PFSK-1 (cell line): ENCODE results near the gene NME3.

Experiments used
- FOXP2 ChIP-seq: optimal IDR thresholded peaks from 2 replicates; pipeline ENCODE3; 2011; ENCODE audit warnings: borderline replicate concordance, control low read depth, inconsistent platforms; ENCODE audit not compliant: insufficient read depth; ENCODE audit errors: extremely low read length, extremely low read depth
- POLR2AphosphoS5 ChIP-seq: IDR thresholded peaks from 2 replicates; pipeline ENCODE4 v1.6.1; 2012; ENCODE audit warnings: low read depth, mild to moderate bottlenecking, control low read depth, low read length, moderate library complexity
- SIN3A ChIP-seq: IDR thresholded peaks from 2 replicates; pipeline ENCODE4 v1.6.1; 2012; ENCODE audit warnings: mild to moderate bottlenecking, low read length, moderate library complexity, borderline replicate concordance; ENCODE audit not compliant: insufficient read depth
- TAF1 ChIP-seq: IDR thresholded peaks from 2 replicates; pipeline ENCODE4 v1.6.1; 2012; ENCODE audit warnings: low read length, control low read depth, borderline replicate concordance; ENCODE audit not compliant: insufficient read depth
- TF ChIP-seq, protein P1 (sequence below), 2 experiments: IDR thresholded peaks; 2 replicates each; pipeline versions ENCODE4 v1.6.1 to v1.8.0; 2011 to 2012; ENCODE audit warnings: low read depth in 2 of 2, low read length in 2 of 2, control low read depth in 1 of 2, inconsistent platforms in 1 of 2, mild to moderate bottlenecking in 1 of 2, moderate library complexity in 1 of 2; ENCODE audit not compliant: insufficient read depth in 1 of 2

The NME3 gene

GRCh38 chr16:1787322-1788094 lies 16.2 kb upstream of the NME3 start:
- TF ChIP-seq, protein P1, sequence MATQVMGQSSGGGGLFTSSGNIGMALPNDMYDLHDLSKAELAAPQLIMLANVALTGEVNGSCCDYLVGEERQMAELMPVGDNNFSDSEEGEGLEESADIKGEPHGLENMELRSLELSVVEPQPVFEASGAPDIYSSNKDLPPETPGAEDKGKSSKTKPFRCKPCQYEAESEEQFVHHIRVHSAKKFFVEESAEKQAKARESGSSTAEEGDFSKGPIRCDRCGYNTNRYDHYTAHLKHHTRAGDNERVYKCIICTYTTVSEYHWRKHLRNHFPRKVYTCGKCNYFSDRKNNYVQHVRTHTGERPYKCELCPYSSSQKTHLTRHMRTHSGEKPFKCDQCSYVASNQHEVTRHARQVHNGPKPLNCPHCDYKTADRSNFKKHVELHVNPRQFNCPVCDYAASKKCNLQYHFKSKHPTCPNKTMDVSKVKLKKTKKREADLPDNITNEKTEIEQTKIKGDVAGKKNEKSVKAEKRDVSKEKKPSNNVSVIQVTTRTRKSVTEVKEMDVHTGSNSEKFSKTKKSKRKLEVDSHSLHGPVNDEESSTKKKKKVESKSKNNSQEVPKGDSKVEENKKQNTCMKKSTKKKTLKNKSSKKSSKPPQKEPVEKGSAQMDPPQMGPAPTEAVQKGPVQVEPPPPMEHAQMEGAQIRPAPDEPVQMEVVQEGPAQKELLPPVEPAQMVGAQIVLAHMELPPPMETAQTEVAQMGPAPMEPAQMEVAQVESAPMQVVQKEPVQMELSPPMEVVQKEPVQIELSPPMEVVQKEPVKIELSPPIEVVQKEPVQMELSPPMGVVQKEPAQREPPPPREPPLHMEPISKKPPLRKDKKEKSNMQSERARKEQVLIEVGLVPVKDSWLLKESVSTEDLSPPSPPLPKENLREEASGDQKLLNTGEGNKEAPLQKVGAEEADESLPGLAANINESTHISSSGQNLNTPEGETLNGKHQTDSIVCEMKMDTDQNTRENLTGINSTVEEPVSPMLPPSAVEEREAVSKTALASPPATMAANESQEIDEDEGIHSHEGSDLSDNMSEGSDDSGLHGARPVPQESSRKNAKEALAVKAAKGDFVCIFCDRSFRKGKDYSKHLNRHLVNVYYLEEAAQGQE (IDR thresholded peaks at IDR 0.05; ENCODE audit: insufficient read depth in 1 of 2, low read depth in 2 of 2, low read length in 2 of 2), result no peak
- TF ChIP-seq FOXP2 (no peak), TAF1 (no peak), SIN3A (no peak), POLR2AphosphoS5 (no peak)

DNA sequence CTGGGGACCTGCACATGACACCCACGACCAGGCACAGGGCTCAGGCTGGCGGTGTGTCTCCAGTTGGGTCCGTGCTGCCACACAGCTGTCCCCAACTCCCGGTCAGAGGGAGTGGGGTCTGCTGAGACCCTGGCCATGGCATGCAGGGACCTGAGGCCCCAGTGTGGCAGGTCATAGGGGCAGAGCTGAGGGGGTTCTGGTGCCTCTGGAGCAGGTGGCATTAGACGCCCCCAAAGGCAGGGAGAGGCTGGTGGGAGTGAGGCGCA lies 15.6 kb upstream of the NME3 start:
- TF ChIP-seq FOXP2 (no peak), POLR2AphosphoS5 (no peak), SIN3A (no peak), TAF1 (no peak)
- TF ChIP-seq, protein P1 (IDR thresholded peaks at IDR 0.05; ENCODE audit: insufficient read depth in 1 of 2, low read depth in 2 of 2, low read length in 2 of 2), result no peak

GRCh38 chr16:1786242-1787055 lies 15.1 kb upstream of the NME3 start:
- no peak for TF ChIP-seq POLR2AphosphoS5
- no peak for TF ChIP-seq SIN3A
- no peak for TF ChIP-seq TAF1
- TF ChIP-seq, protein P1 (IDR thresholded peaks at IDR 0.05; ENCODE audit: insufficient read depth in 1 of 2, low read depth in 2 of 2, low read length in 2 of 2), result no peak
- TF ChIP-seq FOXP2, result no peak

DNA sequence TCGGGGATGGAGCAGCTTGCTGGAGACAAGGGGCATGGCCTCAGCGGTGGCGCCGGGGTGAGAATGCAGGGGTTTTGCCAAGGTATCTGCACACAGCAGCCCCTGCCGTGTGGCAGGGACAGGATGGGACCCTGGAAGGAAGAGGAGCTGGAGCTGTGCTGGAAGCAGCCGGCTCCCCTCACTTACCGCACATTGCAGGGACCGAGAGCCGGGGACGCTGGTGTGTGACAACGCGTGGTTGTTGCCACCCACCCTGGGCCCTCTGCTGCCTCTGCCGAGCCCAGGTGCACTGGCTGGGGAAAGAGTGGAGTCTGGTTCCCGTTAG lies 14.5 kb upstream of the NME3 start:
- TF ChIP-seq, protein P1 (IDR thresholded peaks at IDR 0.05; ENCODE audit: insufficient read depth in 1 of 2, low read depth in 2 of 2, low read length in 2 of 2), result no peak
- TF ChIP-seq TAF1 (no peak), POLR2AphosphoS5 (no peak), FOXP2 (no peak), SIN3A (no peak)
